ENCODE measurements around the gene COL2A1. TPM values are rescaled to one million over a fixed set of nuclear protein-coding genes. Genes with fewer than 3 reads are reported as not detected.

The COL2A1 gene
- total RNA-seq, 2 experiments from 2014 or later = 0.05 TPM; not detected in 1

DNA sequence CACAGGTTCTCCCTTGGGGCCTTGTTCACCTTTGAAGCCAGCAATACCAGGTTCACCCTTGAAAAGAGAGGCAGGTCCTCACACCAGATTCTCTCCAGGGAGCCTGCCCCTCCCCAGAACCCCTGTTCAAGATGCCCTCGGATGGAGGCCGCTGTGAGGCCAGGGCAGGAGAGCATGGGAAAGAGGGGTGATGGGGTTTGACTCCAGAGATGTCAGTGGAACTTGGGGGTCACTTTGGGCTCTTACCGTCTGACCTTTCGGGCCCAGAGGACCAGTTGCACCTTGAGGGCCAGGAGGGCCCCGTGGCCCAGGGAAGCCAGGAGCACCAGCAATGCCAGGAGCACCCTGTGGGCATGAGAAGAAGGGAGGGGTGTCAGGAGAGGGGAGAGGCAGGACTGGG, 17.4 kb downstream of the COL2A1 start:
- no peaks in the 10 kb centered on the region for H3K36me3 Mint-ChIP-seq (ENCODE audit: low read depth)
- ChIA-PET CTCF (no interaction called here), POLR2A (no interaction called here)
- ATAC-seq (no peak), DNase-seq (no peak)
- H3K9me3 Mint-ChIP-seq (ENCODE audit: low read depth) = no peaks in the 10 kb centered on the region
- no peak overlapping the region for H3K27ac Mint-ChIP-seq
- H3K4me3 Mint-ChIP-seq = no peak overlapping the region
- H3K4me1 Mint-ChIP-seq = peaks cover 17% of the 10 kb centered on the region
- intact Hi-C loops (cut with DNase I, micrococcal nuclease) = no loop called here
- H3K27me3 Mint-ChIP-seq = no peaks in the 10 kb centered on the region

DNA sequence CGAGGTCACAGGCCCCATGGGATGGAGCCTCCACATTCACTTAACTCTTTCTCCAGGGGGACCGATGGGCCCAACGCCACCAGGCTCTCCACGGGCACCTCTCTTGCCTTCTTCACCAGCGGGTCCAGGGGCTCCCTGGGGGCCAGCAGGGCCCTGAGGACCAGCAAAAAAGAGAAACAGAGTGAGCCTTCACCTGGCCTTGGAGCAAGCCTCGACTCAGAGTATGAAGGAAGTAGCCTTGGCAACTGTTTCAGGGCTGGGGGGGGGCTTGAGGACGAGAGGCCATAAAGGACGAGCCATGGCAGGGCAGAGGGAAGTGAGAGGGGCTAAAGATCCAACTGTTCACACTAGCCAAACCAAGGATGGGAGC, 18.0 kb downstream of the COL2A1 start:
- ChIA-PET CTCF (no interaction called here), POLR2A (no interaction called here)
- Mint-ChIP-seq H3K9me3 (ENCODE audit: low read depth) (no peaks in the 10 kb centered on the region), H3K27me3 (no peaks in the 10 kb centered on the region), H3K36me3 (ENCODE audit: low read depth) (no peaks in the 10 kb centered on the region), H3K4me1 (peaks cover 17% of the 10 kb centered on the region), H3K4me3 (no peak overlapping the region), H3K27ac (no peak overlapping the region)
- ATAC-seq = no peak
- intact Hi-C loops (cut with DNase I, micrococcal nuclease) = no loop called here
- DNase-seq = no peak

DNA sequence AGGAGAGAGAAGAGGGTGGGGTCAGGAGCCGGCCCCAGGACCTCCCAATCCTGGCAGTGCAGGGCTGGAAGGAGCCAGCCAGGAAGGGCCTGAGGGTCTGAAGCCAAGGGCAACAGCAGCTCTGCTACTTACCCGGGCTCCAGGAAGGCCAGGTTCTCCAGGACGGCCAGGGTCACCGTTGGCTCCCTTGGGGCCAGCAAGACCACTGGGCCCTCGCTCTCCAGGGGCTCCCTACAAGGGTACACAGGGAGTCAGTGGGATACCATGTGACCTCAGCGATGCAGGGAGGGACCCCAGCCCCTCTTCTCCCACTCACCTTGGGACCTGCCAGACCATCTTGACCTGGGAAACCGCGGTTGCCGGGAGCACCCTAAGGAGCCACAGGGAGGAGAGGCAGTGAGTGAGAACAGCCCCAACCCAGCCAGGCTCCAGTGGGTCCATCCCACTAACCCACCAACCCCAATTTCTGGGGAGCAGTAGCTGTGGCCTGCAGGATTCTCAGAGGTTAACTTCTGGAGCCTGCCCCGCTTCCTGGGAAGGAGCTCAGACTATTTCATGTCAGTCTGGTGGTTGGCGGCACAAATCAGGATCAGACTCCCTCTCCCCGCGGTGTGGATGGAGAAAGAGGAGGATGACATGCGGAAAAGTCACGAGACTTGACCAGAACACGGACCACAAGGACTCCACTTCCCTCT, 18.5 kb downstream of the COL2A1 start:
- Mint-ChIP-seq H3K27ac (no peak overlapping the region), H3K4me3 (no peak overlapping the region), H3K4me1 (peaks cover 14% of the 10 kb centered on the region), H3K27me3 (no peaks in the 10 kb centered on the region), H3K36me3 (ENCODE audit: low read depth) (no peaks in the 10 kb centered on the region), H3K9me3 (ENCODE audit: low read depth) (no peaks in the 10 kb centered on the region)
- ATAC-seq (no peak), DNase-seq (no peak)
- intact Hi-C loops (cut with DNase I, micrococcal nuclease) = no loop called here
- ChIA-PET POLR2A (no interaction called here), CTCF (no interaction called here)

DNA sequence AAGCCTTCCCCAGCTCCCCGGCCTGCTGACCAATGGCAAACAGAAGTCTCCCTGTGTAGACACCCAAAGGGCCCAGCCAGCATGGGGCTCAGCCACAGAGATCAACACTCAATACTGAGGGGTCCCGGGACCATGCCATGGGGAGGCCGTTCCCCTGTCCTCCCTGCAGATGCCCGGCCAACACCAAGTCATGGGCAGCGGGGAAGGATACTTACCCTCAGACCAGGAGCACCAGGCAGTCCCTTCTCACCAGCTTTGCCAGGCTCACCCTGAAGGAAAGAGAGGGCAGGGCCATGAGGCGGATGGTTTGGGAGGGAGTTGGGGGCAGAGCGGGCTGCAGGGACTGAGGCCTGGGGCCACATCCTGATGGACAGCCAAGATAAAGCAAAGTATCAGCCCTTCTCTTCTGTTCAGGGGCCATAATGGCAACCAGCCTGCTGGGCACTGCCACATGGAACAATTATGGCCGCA, 19.9 kb downstream of the COL2A1 start:
- H3K27ac Mint-ChIP-seq = no peak overlapping the region
- no peak overlapping the region for H3K4me3 Mint-ChIP-seq
- H3K4me1 Mint-ChIP-seq = peaks cover under 1% of the 10 kb centered on the region
- intact Hi-C loops (cut with DNase I, micrococcal nuclease) = no loop called here
- no peaks in the 10 kb centered on the region for H3K9me3 Mint-ChIP-seq (ENCODE audit: low read depth)
- H3K27me3 Mint-ChIP-seq = no peaks in the 10 kb centered on the region
- ChIA-PET CTCF (interaction anchor here (0.7 kb wide), 1 partner anchor 635 kb away, joined by 3 read pairs; no protein-coding TSS in a partner anchor), POLR2A (no interaction called here)
- DNase-seq (no peak), ATAC-seq (no peak)
- no peaks in the 10 kb centered on the region for H3K36me3 Mint-ChIP-seq (ENCODE audit: low read depth)

DNA sequence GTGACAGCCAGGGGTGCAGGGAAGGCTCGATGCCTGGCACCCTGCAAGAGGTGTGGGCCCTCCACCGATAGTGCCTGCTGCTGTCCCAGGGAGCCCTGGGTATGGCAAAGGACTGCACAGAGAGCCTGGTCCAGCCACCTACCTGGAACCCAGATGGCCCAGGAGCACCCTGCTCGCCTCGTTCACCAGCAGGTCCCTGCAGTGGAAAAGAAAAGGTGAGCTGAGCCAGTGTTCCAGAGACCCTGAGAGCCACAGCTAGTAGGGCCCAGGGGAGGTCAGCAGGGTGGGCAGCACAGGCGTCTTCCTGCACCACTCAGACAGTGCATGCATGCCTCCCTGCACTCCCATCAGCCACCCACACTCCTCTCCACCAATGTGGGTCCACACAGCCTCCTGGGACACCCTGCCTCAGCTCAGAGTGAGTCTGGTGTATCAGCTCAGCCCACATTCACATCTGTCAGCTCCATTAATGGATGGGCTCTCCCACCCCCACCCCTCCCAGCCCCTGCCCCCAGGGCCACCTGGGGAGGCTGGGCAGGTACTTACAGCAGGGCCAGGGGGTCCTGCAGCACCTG, 20.6 kb downstream of the COL2A1 start:
- no peak overlapping the region for H3K27ac Mint-ChIP-seq
- ATAC-seq (no peak), DNase-seq (no peak)
- H3K4me1 Mint-ChIP-seq = no peaks in the 10 kb centered on the region
- H3K27me3 Mint-ChIP-seq = no peaks in the 10 kb centered on the region
- ChIA-PET CTCF (interaction anchor here (0.7 to 1.3 kb wide), 2 partner anchors 203 to 636 kb away, joined by 3 to 4 read pairs; no protein-coding TSS in a partner anchor), POLR2A (no interaction called here)
- no peak overlapping the region for H3K4me3 Mint-ChIP-seq
- intact Hi-C loops (cut with DNase I, micrococcal nuclease) = no loop called here
- no peaks in the 10 kb centered on the region for H3K36me3 Mint-ChIP-seq (ENCODE audit: low read depth)
- H3K9me3 Mint-ChIP-seq (ENCODE audit: low read depth) = no peaks in the 10 kb centered on the region

DNA sequence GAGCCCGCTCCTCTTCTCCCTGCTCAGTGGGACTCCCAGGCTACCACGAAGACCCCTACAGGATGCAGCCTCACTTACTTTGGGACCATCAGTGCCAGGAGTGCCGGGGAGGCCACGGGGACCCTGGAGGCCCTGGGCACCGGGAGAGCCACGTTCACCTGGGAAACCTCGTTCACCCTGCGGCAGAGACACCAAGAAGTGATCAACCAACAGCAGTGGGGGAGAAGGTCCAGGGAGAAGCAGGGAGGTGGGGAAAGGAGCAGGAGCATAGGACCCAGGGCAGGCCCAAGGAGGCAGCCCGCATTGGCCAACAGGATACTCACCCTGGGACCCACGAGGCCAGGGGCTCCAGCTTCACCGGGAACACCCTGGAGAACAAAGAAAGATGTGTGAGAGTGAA, 21.5 kb downstream of the COL2A1 start:
- ChIA-PET CTCF (interaction anchor here (1.3 kb wide), 1 partner anchor 202 kb away, joined by 4 read pairs; no protein-coding TSS in a partner anchor), POLR2A (no interaction called here)
- no peak for DNase-seq
- intact Hi-C loops (cut with DNase I, micrococcal nuclease) = no loop called here
- Mint-ChIP-seq H3K27ac (no peak overlapping the region), H3K4me3 (no peak overlapping the region), H3K9me3 (ENCODE audit: low read depth) (no peaks in the 10 kb centered on the region), H3K27me3 (no peaks in the 10 kb centered on the region), H3K4me1 (no peaks in the 10 kb centered on the region), H3K36me3 (ENCODE audit: low read depth) (no peaks in the 10 kb centered on the region)
- ATAC-seq = no peak

DNA sequence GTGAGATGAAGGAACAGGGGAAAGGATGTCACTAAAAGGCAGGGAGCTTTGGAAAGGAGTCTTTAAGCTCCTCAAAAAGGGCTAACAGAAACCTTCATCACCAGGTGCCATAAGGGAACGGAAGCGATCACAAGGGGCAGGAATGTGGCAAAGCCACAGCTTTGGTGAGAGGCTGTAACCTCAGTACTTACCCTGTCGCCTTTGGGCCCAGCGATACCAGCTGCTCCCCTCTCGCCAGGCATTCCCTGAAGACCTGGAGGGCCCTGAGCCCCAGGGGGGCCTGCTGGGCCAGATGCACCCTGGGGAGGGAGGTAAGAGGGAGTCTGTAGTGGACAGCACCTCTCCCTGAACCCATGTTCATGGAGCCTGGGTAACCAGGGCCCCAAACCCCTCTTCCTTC, 22.0 kb downstream of the COL2A1 start:
- Mint-ChIP-seq H3K4me3 (no peak overlapping the region), H3K27ac (no peak overlapping the region), H3K27me3 (no peaks in the 10 kb centered on the region), H3K9me3 (ENCODE audit: low read depth) (no peaks in the 10 kb centered on the region), H3K4me1 (no peaks in the 10 kb centered on the region), H3K36me3 (ENCODE audit: low read depth) (no peaks in the 10 kb centered on the region)
- CTCF ChIA-PET = interaction anchor here (0.6 to 1.3 kb wide), 3 partner anchors 8 to 367 kb away, joined by 3 to 4 read pairs (median 4); no protein-coding TSS in a partner anchor
- intact Hi-C loops (cut with DNase I, micrococcal nuclease) = no loop called here
- POLR2A ChIA-PET = no interaction called here
- DNase-seq (no peak), ATAC-seq (no peak)

DNA sequence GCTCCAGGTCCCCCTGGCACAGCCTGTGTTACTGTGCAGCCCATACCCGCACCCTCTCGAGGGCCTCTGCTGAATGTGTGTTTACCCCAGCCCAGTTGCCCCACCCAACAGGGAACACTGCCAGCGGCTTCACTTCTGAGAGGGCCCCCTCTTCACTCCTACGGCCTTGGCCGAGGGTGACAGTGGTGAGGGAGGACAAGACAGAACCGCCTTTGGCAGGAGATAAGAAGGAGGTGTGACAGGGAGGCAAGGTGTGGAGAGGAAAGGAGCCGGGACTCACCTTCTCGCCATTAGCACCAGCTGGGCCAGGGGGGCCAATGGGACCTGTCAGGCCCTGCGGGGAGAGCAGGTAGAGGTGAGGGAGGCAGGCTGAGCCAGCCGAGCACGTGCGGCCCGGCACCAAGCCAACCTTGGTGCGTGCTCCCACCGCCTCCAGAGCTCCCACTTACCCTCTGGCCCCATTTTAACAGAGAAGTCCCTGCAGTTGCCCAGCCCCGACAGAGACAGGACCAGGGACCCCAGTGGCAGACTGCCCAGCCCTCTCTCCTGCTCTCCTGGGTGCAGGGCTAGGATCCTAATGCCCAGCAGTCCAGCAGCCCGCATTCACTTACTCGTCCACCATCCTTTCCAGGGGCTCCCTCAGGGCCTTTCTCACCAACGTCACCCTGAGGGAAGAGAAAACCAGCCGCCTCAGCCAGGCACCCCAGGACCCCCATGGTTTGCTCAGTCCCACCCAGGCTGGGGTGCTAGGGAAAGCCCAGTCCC, 22.6 kb downstream of the COL2A1 start:
- Mint-ChIP-seq H3K4me3 (no peak overlapping the region), H3K27me3 (no peaks in the 10 kb centered on the region), H3K27ac (no peak overlapping the region), H3K36me3 (ENCODE audit: low read depth) (no peaks in the 10 kb centered on the region), H3K9me3 (ENCODE audit: low read depth) (no peaks in the 10 kb centered on the region), H3K4me1 (no peaks in the 10 kb centered on the region)
- no peak for DNase-seq
- intact Hi-C loops (cut with DNase I, micrococcal nuclease) = no loop called here
- no peak for ATAC-seq
- POLR2A ChIA-PET = no interaction called here
- CTCF ChIA-PET = interaction anchor here (0.6 to 1.0 kb wide), 2 partner anchors 9 to 368 kb away, joined by 3 to 4 read pairs; no protein-coding TSS in a partner anchor

DNA sequence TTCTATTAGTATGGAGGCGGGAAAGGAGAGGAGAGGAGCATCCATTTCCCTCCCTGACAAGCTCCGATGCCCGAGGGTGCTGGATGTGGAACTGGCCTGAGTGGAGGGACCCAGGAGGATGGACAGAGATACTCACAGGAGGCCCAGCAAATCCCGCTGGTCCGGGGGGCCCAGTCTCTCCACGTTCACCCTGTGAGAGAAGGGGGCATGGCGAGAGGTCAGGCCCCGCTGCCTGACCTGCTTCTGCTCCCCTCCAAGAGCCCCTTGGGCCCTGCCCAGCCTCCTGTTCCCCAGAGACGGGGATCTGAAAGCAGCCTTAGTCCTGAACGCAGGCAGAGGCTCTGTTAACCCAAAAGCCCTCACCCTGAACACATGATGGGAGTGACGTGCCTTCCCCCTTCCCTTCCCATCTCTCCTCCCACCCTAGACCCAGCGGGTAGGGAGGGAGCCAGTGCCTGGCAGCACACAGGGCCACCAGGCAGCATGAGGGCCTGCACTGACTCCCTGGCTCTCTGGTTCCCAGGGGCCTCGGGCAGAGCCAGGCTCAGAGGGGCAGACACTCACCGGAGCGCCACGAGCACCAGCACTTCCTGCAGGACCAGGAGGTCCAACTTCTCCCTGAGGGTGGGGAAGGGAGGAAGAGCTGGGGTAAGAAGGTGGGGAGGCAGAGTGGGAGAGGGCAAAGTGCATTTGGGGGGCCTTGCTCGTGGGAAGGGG, 23.3 kb downstream of the COL2A1 start:
- POLR2A ChIA-PET = no interaction called here
- H3K9me3 Mint-ChIP-seq (ENCODE audit: low read depth) = no peaks in the 10 kb centered on the region
- DNase-seq (no peak), ATAC-seq (no peak)
- no peak overlapping the region for H3K4me3 Mint-ChIP-seq
- intact Hi-C loops (cut with DNase I, micrococcal nuclease) = no loop called here
- CTCF ChIA-PET = interaction anchor here (1.0 kb wide), 1 partner anchor 10 kb away, joined by 4 read pairs; no protein-coding TSS in a partner anchor
- no peak overlapping the region for H3K27ac Mint-ChIP-seq
- no peaks in the 10 kb centered on the region for H3K36me3 Mint-ChIP-seq (ENCODE audit: low read depth)
- no peaks in the 10 kb centered on the region for H3K4me1 Mint-ChIP-seq
- no peaks in the 10 kb centered on the region for H3K27me3 Mint-ChIP-seq

DNA sequence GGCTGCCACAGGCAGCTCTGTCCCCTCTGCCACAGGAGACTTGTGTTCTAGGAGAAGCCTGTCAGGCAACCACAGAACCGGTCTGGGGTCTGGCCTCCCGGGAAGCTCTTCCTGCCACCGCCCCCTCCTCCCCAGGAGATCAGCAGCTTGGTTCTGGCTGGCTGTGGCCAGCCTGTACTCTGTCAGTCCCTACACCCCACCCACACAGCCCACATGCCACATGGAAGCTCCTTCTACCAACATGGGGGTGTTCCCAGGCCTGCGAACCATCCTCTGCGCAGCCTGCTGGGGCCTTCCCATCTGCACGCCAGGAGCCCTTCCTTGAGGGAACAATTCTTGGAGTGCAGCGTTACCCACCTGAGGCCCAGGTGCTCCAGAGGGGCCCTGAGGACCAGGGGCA, 24.1 kb downstream of the COL2A1 start:
- no peak for DNase-seq
- H3K4me3 Mint-ChIP-seq = no peak overlapping the region

DNA sequence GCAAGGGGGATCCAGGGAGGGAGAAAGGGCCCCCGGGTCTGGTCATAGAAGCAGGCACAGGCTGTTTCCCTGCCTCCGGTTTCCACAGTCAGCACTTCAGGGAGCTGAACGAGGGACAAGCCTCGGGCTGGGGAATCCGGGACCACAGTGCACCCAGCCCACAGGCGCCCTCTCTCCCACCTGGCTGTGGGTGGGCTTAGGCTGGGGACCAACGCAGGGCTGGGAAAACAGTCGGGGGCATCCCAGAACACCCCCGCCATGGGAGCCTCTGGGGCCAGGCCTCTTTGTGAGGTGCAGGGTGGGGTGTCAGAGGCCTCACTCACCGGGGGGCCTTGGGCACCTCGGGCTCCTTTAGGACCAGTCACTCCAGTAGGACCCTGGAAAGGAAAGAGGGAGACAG, 24.6 kb downstream of the COL2A1 start:
- Mint-ChIP-seq H3K27ac (no peak overlapping the region), H3K4me3 (no peak overlapping the region), H3K36me3 (ENCODE audit: low read depth) (no peaks in the 10 kb centered on the region), H3K4me1 (no peaks in the 10 kb centered on the region), H3K9me3 (ENCODE audit: low read depth) (no peaks in the 10 kb centered on the region), H3K27me3 (no peaks in the 10 kb centered on the region)
- ATAC-seq (no peak), DNase-seq (no peak)
- POLR2A ChIA-PET = no interaction called here
- intact Hi-C loops (cut with DNase I, micrococcal nuclease) = no loop called here
- CTCF ChIA-PET = no interaction called here

More for the DNA sequence above, 24.1 kb downstream of the COL2A1 start:
- no peaks in the 10 kb centered on the region for H3K9me3 Mint-ChIP-seq (ENCODE audit: low read depth)
- POLR2A ChIA-PET = no interaction called here
- intact Hi-C loops (cut with DNase I, micrococcal nuclease) = no loop called here
- CTCF ChIA-PET = no interaction called here
- ATAC-seq = no peak
- H3K27ac Mint-ChIP-seq = no peak overlapping the region
- no peaks in the 10 kb centered on the region for H3K27me3 Mint-ChIP-seq
- no peaks in the 10 kb centered on the region for H3K36me3 Mint-ChIP-seq (ENCODE audit: low read depth)
- H3K4me1 Mint-ChIP-seq = no peaks in the 10 kb centered on the region
